ENCODE measurements around the gene ADCY10.
"Not testable (repeated sequence)": the region's sequence is repeated elsewhere in the genome, so short reads cannot be mapped to it uniquely, and the experiment has no call there.

ADCY10 gene

GRCh38 chr1:167806235-167806634, 107.7 kb downstream of the ADCY10 start:
- not testable (repeated sequence) for H3K27me3 Mint-ChIP-seq, H3K4me3 Mint-ChIP-seq

GRCh38 chr1:167805041-167805556, 108.8 kb downstream of the ADCY10 start:
- Mint-ChIP-seq H3K4me3 (peak overlapping the region; percentile 3), H3K27me3 (peaks cover 1% of the 10 kb centered on the region), H3K4me1 (ENCODE audit: low read depth) (peaks cover 24% of the 10 kb centered on the region), H3K27ac (peak overlapping the region; percentile 64), H3K9me3 (ENCODE audit: low read depth) (no peaks in the 10 kb centered on the region), H3K36me3 (no peaks in the 10 kb centered on the region)

More at GRCh38 chr1:167806235-167806634, 107.7 kb downstream of the ADCY10 start:
- H3K9me3 Mint-ChIP-seq (ENCODE audit: low read depth); H3K27ac Mint-ChIP-seq; H3K36me3 Mint-ChIP-seq: not testable (repeated sequence)
- H3K4me1 Mint-ChIP-seq (ENCODE audit: low read depth) = peaks cover 24% of the 10 kb centered on the region

- no peaks in the 10 kb centered on the region for H3K27me3 Mint-ChIP-seq
- H3K4me3 Mint-ChIP-seq = no peak overlapping the region
- no peak overlapping the region for H3K27ac Mint-ChIP-seq
- H3K4me1 Mint-ChIP-seq (ENCODE audit: low read depth) = peaks cover 24% of the 10 kb centered on the region
- no peaks in the 10 kb centered on the region for H3K9me3 Mint-ChIP-seq (ENCODE audit: low read depth)
- H3K36me3 Mint-ChIP-seq = no peaks in the 10 kb centered on the region
Measured at GRCh38 chr1:167803358-167804207, 110.4 kb downstream of the ADCY10 start.

- Mint-ChIP-seq H3K27ac (no peak overlapping the region), H3K9me3 (ENCODE audit: low read depth) (no peaks in the 10 kb centered on the region), H3K27me3 (no peaks in the 10 kb centered on the region), H3K36me3 (no peaks in the 10 kb centered on the region), H3K4me3 (no peak overlapping the region), H3K4me1 (ENCODE audit: low read depth) (peaks cover 24% of the 10 kb centered on the region)
Measured at GRCh38 chr1:167802235-167802634, 111.7 kb downstream of the ADCY10 start.

- H3K27me3 Mint-ChIP-seq = no peaks in the 10 kb centered on the region
- H3K36me3 Mint-ChIP-seq = no peaks in the 10 kb centered on the region
- H3K4me1 Mint-ChIP-seq (ENCODE audit: low read depth) = peaks cover 21% of the 10 kb centered on the region
- no peak overlapping the region for H3K4me3 Mint-ChIP-seq
- no peaks in the 10 kb centered on the region for H3K9me3 Mint-ChIP-seq (ENCODE audit: low read depth)
- H3K27ac Mint-ChIP-seq = no peak overlapping the region
Measured at GRCh38 chr1:167800251-167800650, 113.7 kb downstream of the ADCY10 start.

- Mint-ChIP-seq H3K36me3 (no peaks in the 10 kb centered on the region), H3K4me3 (no peak overlapping the region), H3K27ac (no peak overlapping the region), H3K4me1 (ENCODE audit: low read depth) (peaks cover 16% of the 10 kb centered on the region), H3K9me3 (ENCODE audit: low read depth) (no peaks in the 10 kb centered on the region), H3K27me3 (no peaks in the 10 kb centered on the region)
Measured at GRCh38 chr1:167799747-167800146, 114.2 kb downstream of the ADCY10 start.

GRCh38 chr1:167798952-167799351, 115.0 kb downstream of the ADCY10 start:
- Mint-ChIP-seq H3K36me3 (no peaks in the 10 kb centered on the region), H3K27me3 (no peaks in the 10 kb centered on the region)

GRCh38 chr1:167797015-167797414, 116.9 kb downstream of the ADCY10 start:
- Mint-ChIP-seq H3K9me3 (ENCODE audit: low read depth) (no peaks in the 10 kb centered on the region), H3K4me1 (ENCODE audit: low read depth) (peaks cover 4% of the 10 kb centered on the region), H3K27me3 (no peaks in the 10 kb centered on the region), H3K4me3 (no peak overlapping the region), H3K36me3 (peaks cover 4% of the 10 kb centered on the region), H3K27ac (peak overlapping the region; percentile 18)

More at GRCh38 chr1:167798952-167799351, 115.0 kb downstream of the ADCY10 start:
- Mint-ChIP-seq H3K4me3 (no peak overlapping the region), H3K27ac (no peak overlapping the region), H3K9me3 (ENCODE audit: low read depth) (no peaks in the 10 kb centered on the region), H3K4me1 (ENCODE audit: low read depth) (peaks cover 8% of the 10 kb centered on the region)

- H3K36me3 Mint-ChIP-seq = peaks cover 4% of the 10 kb centered on the region
- H3K4me1 Mint-ChIP-seq (ENCODE audit: low read depth) = peaks cover 4% of the 10 kb centered on the region
- H3K27me3 Mint-ChIP-seq = no peaks in the 10 kb centered on the region
- no peak overlapping the region for H3K27ac Mint-ChIP-seq
- no peaks in the 10 kb centered on the region for H3K9me3 Mint-ChIP-seq (ENCODE audit: low read depth)
- H3K4me3 Mint-ChIP-seq = no peak overlapping the region
Measured at GRCh38 chr1:167795810-167796740, 117.9 kb downstream of the ADCY10 start.

- H3K27me3 Mint-ChIP-seq = no peaks in the 10 kb centered on the region
- no peaks in the 10 kb centered on the region for H3K9me3 Mint-ChIP-seq (ENCODE audit: low read depth)
- H3K4me1 Mint-ChIP-seq (ENCODE audit: low read depth) = peaks cover 4% of the 10 kb centered on the region
- H3K27ac Mint-ChIP-seq = no peak overlapping the region
- H3K36me3 Mint-ChIP-seq = peaks cover 7% of the 10 kb centered on the region
- no peak overlapping the region for H3K4me3 Mint-ChIP-seq
Measured at GRCh38 chr1:167794043-167794442, 119.9 kb downstream of the ADCY10 start.

GRCh38 chr1:167792188-167792565, 121.8 kb downstream of the ADCY10 start:
- Mint-ChIP-seq H3K36me3 (peaks cover 14% of the 10 kb centered on the region), H3K4me3 (no peak overlapping the region), H3K27ac (no peak overlapping the region), H3K27me3 (no peaks in the 10 kb centered on the region), H3K9me3 (ENCODE audit: low read depth) (no peaks in the 10 kb centered on the region), H3K4me1 (ENCODE audit: low read depth) (peaks cover 4% of the 10 kb centered on the region)

GRCh38 chr1:167791281-167792187, 122.4 kb downstream of the ADCY10 start:
- Mint-ChIP-seq H3K36me3 (peaks cover 14% of the 10 kb centered on the region), H3K27ac (no peak overlapping the region), H3K9me3 (ENCODE audit: low read depth) (no peaks in the 10 kb centered on the region), H3K4me1 (ENCODE audit: low read depth) (no peaks in the 10 kb centered on the region), H3K27me3 (no peaks in the 10 kb centered on the region), H3K4me3 (no peak overlapping the region)

- Mint-ChIP-seq H3K4me1 (ENCODE audit: low read depth) (no peaks in the 10 kb centered on the region), H3K27me3 (no peaks in the 10 kb centered on the region), H3K27ac (no peak overlapping the region), H3K4me3 (no peak overlapping the region), H3K9me3 (ENCODE audit: low read depth) (no peaks in the 10 kb centered on the region), H3K36me3 (peaks cover 16% of the 10 kb centered on the region)
Measured at GRCh38 chr1:167790117-167790516, 123.8 kb downstream of the ADCY10 start.

GRCh38 chr1:167789501-167789900, 124.4 kb downstream of the ADCY10 start:
- H3K27me3 Mint-ChIP-seq = no peaks in the 10 kb centered on the region
- H3K36me3 Mint-ChIP-seq = peaks cover 18% of the 10 kb centered on the region
- no peaks in the 10 kb centered on the region for H3K9me3 Mint-ChIP-seq (ENCODE audit: low read depth)
- H3K27ac Mint-ChIP-seq = no peak overlapping the region
- H3K4me1 Mint-ChIP-seq (ENCODE audit: low read depth) = no peaks in the 10 kb centered on the region
- H3K4me3 Mint-ChIP-seq = no peak overlapping the region
